Inflammatory macrophage treated with lipopolysaccharide for 4 hours (primary cell): ENCODE measurements around the gene HIF3A.
"Not testable (repeated sequence)": the region's sequence is repeated elsewhere in the genome, so short reads cannot be mapped to it uniquely, and the experiment has no call there.

ENCODE experiments used
- DNase-seq: peaks from one replicate; pipeline ENCODE4 v3.0.0-alpha.2; 2020

The HIF3A gene

DNA sequence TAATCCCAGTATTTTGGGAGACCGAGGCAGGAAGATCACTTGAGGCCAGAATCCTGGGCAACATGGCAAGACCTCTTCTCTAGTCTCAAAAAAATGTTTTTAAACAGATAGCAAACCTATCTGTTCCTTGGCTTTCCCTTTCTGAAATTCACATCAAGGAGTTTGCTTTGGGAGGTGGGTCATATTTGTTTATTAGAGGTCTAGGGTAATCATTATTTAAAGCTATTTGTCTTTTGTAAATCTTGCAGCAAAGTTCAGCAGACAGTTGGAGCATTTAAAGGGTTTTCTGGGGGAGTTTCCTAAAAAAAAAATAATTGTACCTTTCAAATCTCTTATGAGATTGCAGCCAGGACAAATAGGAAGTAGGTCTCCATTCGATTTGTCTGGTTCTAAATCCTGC, 67.5 kb downstream of the HIF3A start:
- no peak for DNase-seq

GRCh38 chr19:46365561-46365960, 68.7 kb downstream of the HIF3A start:
- DNase-seq: no peak

DNA sequence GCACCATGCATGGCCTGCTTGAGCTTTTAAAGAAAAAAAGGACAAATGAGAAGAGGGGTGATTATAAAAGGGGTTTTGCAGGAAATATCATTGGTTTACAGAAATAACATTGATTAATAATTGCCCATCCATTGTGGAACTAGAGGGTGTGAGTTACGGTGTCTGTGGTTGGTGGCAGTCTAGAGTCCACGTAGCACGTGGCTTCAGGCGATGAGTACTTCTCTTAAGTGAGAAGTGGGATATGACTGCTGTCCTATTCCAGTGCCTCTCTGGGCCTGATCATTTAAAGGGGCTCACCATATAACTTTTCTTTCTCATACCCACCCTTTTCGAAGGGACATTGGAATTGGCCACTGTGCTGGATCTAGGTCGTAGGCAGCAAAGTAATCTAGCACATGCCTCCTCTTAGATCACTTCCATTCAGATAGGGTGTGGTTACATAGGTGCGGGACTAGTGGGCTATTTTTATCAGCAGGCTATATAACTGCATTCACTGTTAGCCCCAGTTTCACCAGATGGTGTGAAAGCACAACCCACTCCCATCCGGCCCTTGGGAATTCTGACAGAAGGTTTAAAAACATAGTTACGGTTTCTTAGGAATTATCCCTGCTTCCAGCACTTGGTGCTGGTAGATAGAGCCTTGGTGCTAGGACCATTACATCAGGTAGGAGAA, 69.9 kb downstream of the HIF3A start:
- DNase-seq: no peak

- no peak for DNase-seq
Observed at GRCh38 chr19:46367426-46367825, 70.6 kb downstream of the HIF3A start.

DNA sequence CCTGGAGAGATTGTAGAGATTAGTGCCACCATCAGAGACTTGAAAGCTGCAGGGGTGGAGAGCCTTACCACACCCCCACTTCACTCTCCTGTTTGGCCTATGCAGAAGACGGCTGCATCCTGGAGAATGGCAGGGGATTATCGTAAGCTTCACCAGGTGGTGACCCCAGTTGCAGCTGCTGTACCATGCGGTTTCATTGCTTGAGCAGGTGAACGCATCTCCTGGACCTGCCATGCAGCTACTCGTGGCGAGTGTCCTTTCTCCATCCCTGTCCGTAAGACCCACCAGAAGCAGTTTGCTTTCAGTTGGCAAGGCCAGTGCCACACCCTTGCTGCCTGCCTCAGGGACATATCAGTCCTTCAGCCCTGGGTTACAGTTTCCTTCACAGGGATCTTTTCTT, 71.3 kb downstream of the HIF3A start:
- DNase-seq: no peak

DNA sequence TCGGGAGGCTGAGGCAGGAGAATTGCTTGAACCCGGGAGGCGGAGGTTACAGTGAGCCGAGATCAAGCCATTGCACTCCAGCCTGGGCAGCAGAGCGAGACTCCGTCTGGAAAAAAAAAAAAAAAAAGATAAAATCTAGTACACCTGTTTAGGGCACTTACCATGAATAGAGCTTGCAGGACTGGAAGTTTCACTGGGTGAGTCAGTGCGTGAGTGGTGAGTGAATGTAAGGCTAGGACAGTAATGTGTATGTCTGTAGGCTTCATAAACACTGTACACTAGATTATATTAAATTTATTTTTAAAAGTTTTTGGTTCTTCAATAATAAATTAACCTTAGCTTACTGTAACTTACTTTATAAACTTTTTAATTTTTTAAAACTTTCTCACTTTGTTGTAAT, 73.0 kb downstream of the HIF3A start:
- no peak for DNase-seq

- DNase-seq: no peak
Observed at GRCh38 chr19:46371371-46371901, 74.6 kb downstream of the HIF3A start.

- DNase-seq: no peak
Observed at GRCh38 chr19:46372901-46373490, 76.2 kb downstream of the HIF3A start.

DNA sequence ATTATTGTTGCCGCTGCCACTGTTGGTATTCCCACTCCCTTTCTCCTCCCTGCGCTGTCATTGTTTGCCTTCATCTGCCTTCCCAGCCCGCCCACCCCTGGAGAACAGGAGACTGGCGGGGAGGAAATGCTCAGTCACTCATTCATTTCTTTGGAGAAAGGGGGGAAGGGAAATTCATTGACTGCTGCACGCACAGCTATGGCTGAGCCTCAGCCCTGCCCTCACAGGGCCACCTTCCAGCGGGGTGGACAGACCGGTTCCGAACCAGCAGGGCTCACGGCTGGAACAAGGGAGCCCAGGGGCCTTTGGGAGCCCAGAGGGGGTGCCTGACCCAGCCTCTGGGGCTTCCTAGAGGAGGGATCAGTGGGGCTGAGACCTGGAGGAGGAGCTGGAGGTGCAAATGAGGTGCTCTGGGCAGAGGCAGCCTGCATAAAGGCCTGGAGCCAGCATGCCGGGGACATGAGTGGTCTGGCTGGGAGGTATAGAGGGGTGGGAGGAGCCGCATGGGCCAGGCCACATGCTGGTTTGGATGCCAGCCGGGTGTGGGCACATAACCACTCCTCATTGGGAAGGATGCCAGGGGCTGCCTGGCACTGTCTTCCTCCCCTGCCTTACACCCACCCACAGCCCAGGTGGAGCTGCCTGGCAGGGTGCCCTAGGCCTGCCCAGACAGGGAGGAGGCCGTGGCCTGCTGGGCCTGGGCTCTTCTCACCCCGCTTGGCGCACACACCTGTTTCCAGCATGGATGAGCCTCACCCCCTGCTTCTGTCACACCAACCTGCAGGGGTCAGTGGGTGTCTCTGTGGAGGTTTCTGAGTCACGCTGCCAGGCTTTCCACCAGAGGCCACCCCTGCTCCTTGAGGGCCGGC, 76.9 kb downstream of the HIF3A start:
- no peak for DNase-seq

- no peak for DNase-seq
Observed at GRCh38 chr19:46374536-46375475, 78.0 kb downstream of the HIF3A start.

GRCh38 chr19:46375476-46376067, 78.7 kb downstream of the HIF3A start:
- not testable (repeated sequence) for DNase-seq

DNA sequence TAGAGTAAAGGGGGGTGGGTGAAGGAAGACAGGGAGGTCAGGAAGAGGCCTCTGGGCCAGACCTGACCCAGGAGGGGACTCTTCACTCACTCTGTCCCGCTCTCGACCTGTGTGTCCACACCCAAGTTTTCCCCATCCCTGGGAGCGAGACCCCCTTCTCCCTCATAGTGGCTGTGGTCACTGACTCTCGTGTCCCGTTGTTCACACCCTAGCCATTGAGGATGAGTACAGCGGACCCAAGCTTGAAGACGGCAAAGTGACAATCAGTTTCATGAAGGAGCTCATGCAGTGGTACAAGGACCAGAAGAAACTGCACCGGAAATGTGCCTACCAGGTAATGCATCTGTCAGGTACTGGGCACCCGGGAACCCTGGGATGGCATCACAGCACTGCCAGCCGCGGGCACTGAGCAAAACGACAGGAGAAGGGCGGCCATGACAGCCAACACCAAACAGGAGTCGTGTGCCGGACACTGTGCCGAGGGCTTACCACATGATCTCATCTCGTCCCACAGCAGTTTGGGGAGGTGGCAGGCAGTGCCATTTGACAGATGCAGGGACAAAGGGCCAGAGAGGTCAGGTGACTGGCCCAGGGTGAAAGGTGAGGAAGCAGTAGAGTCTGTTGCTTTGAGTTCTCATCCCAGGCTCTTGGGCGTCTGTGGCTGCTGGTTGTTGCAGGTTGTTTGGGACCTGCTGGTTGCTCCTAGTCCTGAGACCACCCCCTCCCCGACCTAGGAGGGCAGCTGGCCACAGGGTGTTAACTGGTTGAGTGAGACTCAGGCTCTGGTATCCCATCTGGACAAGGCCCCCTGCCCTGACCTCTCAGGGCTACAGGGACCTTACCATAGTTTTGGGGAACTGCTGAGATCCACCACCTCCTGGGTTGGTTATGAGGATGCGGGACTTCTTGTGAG, 79.7 kb downstream of the HIF3A start:
- DNase-seq: no peak

GRCh38 chr19:46378268-46378667, 81.4 kb downstream of the HIF3A start:
- DNase-seq: no peak

DNA sequence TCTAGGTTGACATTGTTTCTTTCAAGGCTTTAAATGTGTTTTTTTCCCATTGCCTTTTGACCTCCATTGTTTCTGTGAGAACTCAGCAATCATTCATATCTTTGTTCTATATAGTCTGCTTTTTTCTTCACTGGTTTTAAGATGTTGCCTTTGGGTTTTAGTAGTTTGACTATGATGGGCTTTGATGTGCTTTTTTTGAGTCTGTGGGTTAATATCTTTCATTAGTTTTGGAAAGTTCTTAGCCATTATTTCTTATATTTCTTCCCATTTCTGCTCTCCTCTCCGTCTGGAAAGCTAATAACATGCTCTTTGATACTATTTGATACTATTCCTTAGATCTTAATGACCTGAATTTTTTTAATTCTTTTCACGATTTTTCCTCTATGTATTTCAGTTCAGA, 83.8 kb downstream of the HIF3A start:
- no peak for DNase-seq

GRCh38 chr19:46381346-46381745, 84.5 kb downstream of the HIF3A start:
- DNase-seq: no peak

DNA sequence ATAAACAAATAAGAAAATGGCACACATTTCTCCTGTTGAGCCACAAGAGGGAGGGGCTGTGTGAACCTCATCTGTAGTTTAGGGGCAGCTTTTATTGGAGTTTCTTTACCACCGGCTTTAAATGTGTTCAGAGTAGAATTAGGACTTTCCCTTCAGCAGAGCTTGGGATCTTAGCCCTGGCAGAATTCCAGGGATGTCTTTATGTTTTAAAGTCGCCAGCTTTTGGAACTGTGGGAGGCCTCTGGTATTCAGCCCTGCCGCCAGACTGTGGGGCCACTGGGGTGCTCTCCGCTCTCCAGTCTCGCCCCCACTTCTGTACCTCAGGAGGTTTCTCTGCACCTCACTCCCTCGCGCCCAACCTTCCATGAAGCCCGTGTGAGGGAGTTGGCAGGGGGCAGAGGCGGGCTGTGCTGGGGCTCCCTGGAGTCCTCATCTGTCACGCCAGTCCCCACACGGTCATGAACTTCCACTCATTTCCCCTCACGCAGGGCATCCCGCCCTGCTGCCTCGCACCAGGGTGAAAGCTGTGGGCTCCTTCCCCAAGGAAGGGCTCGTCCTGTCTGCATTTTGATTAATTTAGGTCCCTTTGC, 85.0 kb downstream of the HIF3A start:
- no peak for DNase-seq

DNA sequence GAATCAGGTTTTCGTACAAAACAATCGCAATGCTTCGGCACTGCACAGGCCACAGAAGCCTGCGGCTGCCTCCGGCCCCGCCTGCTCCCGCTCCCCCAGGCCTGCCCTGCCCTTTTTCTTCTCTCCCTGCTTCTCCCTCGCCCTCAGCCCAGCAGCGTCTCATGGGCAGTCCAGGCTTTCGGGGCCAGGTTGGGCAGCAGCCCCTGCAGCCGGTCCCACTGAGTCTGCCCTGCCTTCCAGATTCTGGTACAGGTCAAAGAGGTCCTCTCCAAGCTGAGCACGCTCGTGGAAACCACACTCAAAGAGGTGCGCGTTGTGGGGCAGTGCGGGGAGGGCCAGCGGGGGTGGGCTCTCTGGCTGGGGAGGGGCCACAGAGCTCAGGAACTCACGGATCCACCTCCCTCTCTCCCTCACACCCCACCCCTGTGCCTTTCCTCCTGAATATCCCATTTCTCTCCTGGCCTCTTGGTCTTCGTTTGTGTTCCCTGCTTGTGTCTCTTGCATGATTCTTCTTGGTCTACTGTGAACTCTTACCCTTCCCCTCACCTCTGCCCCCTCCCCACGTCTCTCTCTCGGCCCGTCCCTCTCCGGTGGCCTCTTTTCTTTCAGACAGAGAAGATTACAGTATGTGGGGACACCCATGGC, 86.5 kb downstream of the HIF3A start:
- no peak for DNase-seq

- no peak for DNase-seq
Observed at GRCh38 chr19:46383846-46384245, 87.0 kb downstream of the HIF3A start.

DNA sequence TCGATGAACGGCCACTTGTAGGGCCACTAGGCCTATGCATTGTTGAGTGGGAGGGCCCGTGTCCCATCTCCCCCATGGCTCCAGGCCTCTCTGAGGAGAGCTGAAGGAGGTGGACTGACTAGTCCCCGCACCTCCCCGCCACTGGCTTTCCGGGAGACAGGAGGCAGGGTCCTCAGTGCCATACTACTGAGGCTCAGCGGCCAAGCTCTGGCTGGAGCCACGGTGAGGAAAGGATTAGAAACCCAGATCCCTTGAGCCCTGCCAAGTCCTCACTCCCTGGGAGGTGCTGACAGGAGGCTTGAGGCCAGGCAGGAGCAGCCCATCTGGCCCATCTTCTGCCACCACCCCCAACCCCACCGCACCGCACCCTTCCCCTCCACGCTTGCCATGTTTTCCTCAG, 87.6 kb downstream of the HIF3A start:
- DNase-seq: no peak

DNA sequence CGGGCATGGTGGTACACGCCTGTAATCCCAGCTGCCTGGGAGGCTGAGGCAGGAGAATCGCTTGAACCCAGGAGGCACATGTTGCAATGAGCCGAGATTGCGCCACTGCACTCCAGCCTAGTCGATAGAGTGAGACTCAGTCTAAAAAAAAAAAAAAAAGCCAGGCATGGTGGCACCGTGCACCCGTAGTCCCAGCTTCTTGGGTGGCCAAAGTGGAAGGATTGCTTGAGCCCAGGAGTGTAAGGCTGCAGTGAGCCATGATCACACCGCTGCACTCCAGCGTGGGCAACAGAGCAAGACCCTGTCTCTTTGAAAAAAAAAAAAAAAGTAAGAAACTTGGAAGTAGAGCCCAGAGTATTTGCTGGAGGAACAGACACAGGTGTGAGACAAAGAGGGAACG, 88.8 kb downstream of the HIF3A start:
- no peak for DNase-seq
